Fibroblast of pulmonary artery (primary cell): ENCODE measurements around the gene GNG12.

ENCODE experiments used
- DNase-seq: peaks from one replicate; pipeline ENCODE4 v3.0.0-alpha.2; 2010; ENCODE audit warnings: low read depth
- H3K4me3 ChIP-seq: replicated peaks from 2 replicates; pipeline ENCODE4 v1.5.1; 2011; ENCODE audit warnings: low read depth, mild to moderate bottlenecking, control low read depth, low read length, moderate library complexity
- TF ChIP-seq, protein P1 (sequence below): IDR thresholded peaks from 2 replicates; pipeline ENCODE4 v1.5.1; 2011; ENCODE audit warnings: mild to moderate bottlenecking, control low read depth, low read length, inconsistent platforms; ENCODE audit errors: missing control alignments

GNG12 gene

DNA sequence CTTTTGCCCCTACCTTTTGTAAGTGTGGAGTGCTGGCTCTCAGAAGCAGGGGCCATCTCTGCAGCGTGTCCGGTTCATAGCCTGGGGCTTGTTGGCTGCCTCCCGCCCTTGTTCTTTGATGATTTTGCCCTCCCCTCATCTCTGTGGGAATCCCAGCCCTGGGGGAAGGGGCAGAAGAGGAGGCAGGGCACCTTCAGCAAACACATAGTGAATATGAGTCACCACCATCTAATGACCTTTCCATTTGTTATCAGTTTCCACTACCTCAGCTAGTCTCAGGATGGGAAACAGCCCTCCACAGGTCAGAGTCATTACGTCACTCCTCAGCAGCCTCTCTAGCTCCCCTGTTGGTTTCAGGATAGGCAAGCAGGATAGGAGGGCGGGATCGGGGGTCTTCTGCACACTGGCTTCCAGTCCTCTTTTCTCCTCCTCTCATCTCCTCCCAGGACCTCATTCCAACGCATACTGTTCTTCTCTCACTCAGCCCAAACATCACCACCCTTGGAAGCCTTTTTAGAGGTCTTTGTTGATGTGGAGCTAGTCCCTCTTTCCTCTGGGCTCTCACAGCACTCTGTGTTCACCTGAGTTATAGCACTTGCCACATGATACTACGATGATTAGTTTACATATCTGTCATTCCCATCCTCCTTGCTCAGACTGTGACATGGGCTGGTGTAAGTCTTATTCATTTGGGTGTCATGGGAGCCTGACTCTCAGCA, 132.4 kb downstream of the GNG12 start:
- peak; percentile 61 for DNase-seq
- TF ChIP-seq, protein P1, sequence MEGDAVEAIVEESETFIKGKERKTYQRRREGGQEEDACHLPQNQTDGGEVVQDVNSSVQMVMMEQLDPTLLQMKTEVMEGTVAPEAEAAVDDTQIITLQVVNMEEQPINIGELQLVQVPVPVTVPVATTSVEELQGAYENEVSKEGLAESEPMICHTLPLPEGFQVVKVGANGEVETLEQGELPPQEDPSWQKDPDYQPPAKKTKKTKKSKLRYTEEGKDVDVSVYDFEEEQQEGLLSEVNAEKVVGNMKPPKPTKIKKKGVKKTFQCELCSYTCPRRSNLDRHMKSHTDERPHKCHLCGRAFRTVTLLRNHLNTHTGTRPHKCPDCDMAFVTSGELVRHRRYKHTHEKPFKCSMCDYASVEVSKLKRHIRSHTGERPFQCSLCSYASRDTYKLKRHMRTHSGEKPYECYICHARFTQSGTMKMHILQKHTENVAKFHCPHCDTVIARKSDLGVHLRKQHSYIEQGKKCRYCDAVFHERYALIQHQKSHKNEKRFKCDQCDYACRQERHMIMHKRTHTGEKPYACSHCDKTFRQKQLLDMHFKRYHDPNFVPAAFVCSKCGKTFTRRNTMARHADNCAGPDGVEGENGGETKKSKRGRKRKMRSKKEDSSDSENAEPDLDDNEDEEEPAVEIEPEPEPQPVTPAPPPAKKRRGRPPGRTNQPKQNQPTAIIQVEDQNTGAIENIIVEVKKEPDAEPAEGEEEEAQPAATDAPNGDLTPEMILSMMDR: peak; percentile 45
- no peak overlapping the region for H3K4me3 ChIP-seq

DNA sequence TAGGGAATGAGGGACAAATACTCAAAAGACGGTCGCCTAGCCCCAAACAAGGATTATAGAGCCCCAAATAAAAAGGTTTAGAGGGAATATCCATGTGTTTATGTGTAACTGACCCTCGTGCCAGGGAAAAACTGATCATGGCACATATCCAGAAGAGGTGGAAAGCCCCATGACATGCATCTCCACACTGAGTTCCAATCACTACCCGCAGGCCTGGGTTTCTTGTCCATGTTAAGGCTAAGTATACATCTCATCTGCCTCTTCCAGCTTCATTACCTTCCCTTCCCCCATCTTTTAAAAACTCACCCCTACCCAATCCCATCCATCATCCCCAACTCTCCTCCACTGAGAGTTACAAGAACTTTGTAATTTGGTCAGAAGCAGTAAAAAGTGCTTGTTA, 133.0 kb downstream of the GNG12 start:
- TF ChIP-seq, protein P1: no peak
- no peak for DNase-seq
- no peak overlapping the region for H3K4me3 ChIP-seq

DNA sequence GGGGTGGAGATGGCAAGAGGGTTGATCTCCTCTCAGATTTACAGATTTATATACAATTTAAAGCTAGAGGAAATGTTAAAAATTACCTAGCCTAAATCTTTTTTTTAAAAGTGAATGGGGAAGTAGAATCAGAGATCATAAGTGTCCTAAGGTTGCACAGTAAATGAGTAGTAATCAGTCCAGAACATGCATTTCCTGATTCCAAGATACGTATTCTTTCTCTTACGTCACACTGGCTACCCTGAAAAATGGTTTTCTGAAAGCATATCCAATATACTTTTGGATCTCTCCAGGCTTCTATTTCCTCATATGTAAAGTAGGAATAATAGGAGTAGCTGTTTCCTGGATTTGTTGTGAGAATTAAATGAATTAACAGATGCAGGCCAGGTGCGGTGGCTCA, 136.6 kb downstream of the GNG12 start:
- H3K4me3 ChIP-seq: no peak overlapping the region
- no peak for DNase-seq
- TF ChIP-seq, protein P1: no peak

DNA sequence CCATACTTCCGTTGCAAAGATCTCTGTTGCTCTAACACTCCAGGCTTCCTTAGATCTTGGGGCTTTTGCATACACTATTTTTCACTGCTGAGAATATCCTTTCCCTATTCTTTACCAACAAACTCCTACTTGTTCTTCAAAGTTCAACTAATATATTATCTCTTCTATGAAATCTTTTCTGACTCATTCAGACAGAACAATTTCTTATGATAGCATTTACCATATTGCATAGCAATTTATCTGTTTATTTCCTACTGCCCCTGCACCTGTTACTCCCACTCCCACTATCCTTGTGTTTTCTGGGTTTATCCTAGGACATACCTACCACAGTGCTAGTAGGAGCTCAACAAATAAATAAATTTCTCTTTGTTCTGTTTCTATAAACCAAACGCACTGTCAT, 137.3 kb downstream of the GNG12 start:
- H3K4me3 ChIP-seq: no peak overlapping the region
- TF ChIP-seq, protein P1: no peak
- DNase-seq: no peak

DNA sequence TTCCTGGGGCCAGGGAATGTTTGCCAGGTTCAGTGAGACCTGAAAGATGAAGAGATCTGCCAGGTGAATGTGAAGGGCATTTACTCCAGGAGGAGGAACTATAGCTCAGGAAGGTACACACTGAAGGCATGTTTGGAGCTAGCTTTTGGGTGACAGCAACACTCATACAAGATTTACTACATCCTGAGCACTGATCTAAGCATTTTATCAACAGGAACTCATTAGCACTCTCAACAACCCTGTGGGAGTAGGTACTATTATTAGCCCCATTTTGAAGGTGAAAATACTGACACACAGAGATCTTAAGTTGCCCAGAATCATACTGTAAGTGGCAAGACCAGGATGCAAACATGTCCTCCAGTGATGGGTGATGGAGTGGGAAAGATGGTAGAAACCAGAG, 141.6 kb downstream of the GNG12 start:
- TF ChIP-seq, protein P1: no peak
- no peak for DNase-seq
- no peak overlapping the region for H3K4me3 ChIP-seq

DNA sequence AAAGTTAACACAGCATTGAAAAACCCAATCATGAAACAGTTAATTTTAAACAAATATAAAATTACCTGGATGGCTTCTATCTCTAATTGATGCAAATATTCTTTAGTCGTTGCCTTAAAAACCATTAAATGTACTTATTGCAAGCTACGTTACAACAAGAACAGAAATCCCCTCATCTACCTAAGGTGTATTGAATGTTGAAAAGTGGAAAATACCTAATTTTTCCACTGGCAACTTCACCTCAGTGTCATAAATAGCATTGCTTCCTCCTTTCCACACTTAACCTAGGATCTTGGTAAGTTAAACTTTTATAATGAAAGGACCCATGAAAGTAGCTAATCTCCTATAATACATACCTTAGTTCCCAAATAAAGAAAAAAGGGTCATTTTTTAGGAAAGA, 142.9 kb downstream of the GNG12 start:
- H3K4me3 ChIP-seq: no peak overlapping the region
- TF ChIP-seq, protein P1: no peak
- no peak for DNase-seq

DNA sequence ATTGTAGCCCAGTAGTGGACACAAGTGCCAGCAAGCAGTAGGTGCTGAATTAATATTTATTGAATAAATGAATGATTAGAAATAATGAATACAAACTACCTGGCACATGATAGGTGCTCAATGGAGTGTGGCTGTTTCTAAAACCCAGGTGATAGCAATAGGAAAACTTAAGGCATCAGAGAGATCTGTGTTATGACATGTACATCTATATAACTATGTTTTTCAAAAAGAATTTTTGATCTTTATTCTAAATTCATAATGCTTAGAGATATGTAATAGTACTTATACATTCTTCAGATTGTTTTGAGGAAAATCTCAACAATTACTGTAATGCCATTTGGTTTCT, 143.3 kb downstream of the GNG12 start:
- TF ChIP-seq, protein P1: no peak
- no peak for DNase-seq
- H3K4me3 ChIP-seq: no peak overlapping the region
